ENCODE data around the gene NFYB.

GRCh38 chr12:104121001-104121400 is 17.0 kb downstream of the NFYB start:
- no peak for TF ChIP-seq EZH2phosphoT487 (IDR thresholded peaks at IDR 0.05; ENCODE audit: borderline replicate concordance)
- no peak for TF ChIP-seq YY1 (IDR thresholded peaks at IDR 0.05; ENCODE audit: extremely low read depth, insufficient replicate concordance, low read depth, low read length)
- TF ChIP-seq CTCF (IDR thresholded peaks at IDR 0.05 in 2 of 3, conservative IDR thresholded peaks at IDR 0.05 in 1 of 3; ENCODE audit: borderline replicate concordance in 1 of 3, insufficient read depth in 1 of 3, low read depth in 2 of 3, low read length in 2 of 3): no peak
- no peak for TF ChIP-seq POLR2AphosphoS5 (IDR thresholded peaks at IDR 0.05; ENCODE audit: low read depth, low read length)
- no peak for TF ChIP-seq SIN3A (IDR thresholded peaks at IDR 0.05; ENCODE audit: low read depth)
- TF ChIP-seq EZH2 (IDR thresholded peaks at IDR 0.05): no peak
- no peak for TF ChIP-seq REST (IDR thresholded peaks at IDR 0.05; ENCODE audit: low read depth)
- no peak for TF ChIP-seq TCF7L2 (IDR thresholded peaks at IDR 0.05; ENCODE audit: borderline replicate concordance, extremely low read depth, insufficient read depth, insufficient read length)
- no peak for TF ChIP-seq MAX (IDR thresholded peaks at IDR 0.05)
- no peak for TF ChIP-seq POLR2A (IDR thresholded peaks at IDR 0.05; ENCODE audit: borderline replicate concordance, extremely low read depth, insufficient read depth, insufficient read length)
